Small intestine (tissue), 7 donors: ENCODE data around the gene SPG7. TPM values are rescaled to one million over a fixed set of nuclear protein-coding genes. Genes with fewer than 3 reads are reported as not detected.
A peak's percentile ranks its signal among the peaks of the same experiment; 100 is the strongest.

Experiments
- DNase-seq, 2 donors: peaks; one replicate each; pipeline versions ENCODE4 v3.0.0 to v3.0.0-alpha.2; 2013
- FAIRE-seq: peaks from 2 replicates; lab custom pipeline; 2012; peaks lifted over from hg19 to GRCh38; lab: Jason Lieb, UNC
- H3K27ac ChIP-seq, 3 donors: one replicate each; pipeline ENCODE4 v1.5.1; 2013; ENCODE audit warnings: low read length in 2 of 3, mild to moderate bottlenecking in 2 of 3, control low read depth in 1 of 3, inconsistent platforms in 1 of 3, low read depth in 1 of 3, moderate library complexity in 1 of 3
- H3K27me3 ChIP-seq, 3 donors: one replicate each; pipeline ENCODE4 v1.6.1; 2013; ENCODE audit warnings: low read length in 3 of 3, inconsistent platforms in 1 of 3; ENCODE audit not compliant: control insufficient read depth in 3 of 3, insufficient read depth in 3 of 3
- H3K36me3 ChIP-seq, 3 donors: one replicate each; pipeline ENCODE4 v1.6.1; 2013; ENCODE audit warnings: low read length in 3 of 3, inconsistent platforms in 1 of 3, low read depth in 1 of 3, mild to moderate bottlenecking in 1 of 3, moderate library complexity in 1 of 3; ENCODE audit not compliant: control insufficient read depth in 3 of 3, insufficient read depth in 2 of 3
- H3K4me1 ChIP-seq, 3 donors: one replicate each; pipeline ENCODE4 v1.6.1; 2013; ENCODE audit warnings: low read length in 2 of 3, inconsistent platforms in 1 of 3, low read depth in 1 of 3, mild to moderate bottlenecking in 1 of 3, moderate library complexity in 1 of 3; ENCODE audit not compliant: control insufficient read depth in 3 of 3, insufficient read depth in 2 of 3
- H3K4me3 ChIP-seq, 3 donors: one replicate each; pipeline ENCODE4 v1.5.1; 2013; ENCODE audit warnings: low read length in 3 of 3, control low read depth in 1 of 3, inconsistent platforms in 1 of 3, low read depth in 1 of 3, mild to moderate bottlenecking in 1 of 3, moderate library complexity in 1 of 3
- H3K9me3 ChIP-seq, 2 donors: one replicate each; pipeline ENCODE4 v1.6.1; 2013; ENCODE audit warnings: low read depth in 1 of 2, low read length in 1 of 2; ENCODE audit not compliant: control insufficient read depth in 2 of 2, insufficient read depth in 1 of 2
- WGBS, 3 donors: extraction: QIAGEN DNeasy Blood & Tissue Kit; methylation state at CpG; one replicate each; pipeline ENCODE4 v1.1.7; 2013; 5-methylcytosine and 5-hydroxymethylcytosine counted together
- polyA plus RNA-seq, 4 donors: library from polyadenylated mRNA; stranded (reverse) in 3 of 4; unstranded in 1 of 4; fragments of 200-250 nt in 3 of 4; fragments of 120-200 nt in 1 of 4; gene quantifications; one replicate each; pipeline versions ENCODE4 v1.2.1 to v1.2.3, GENCODE V29; 2013
- donor health status: healthy with polysubstance abuse.
- donor health status: control.
- donor health status: control.
- donor health status: Bipolar disorder and iron deficiency.
- donor health status: healthy.

SPG7 gene
- polyA plus RNA-seq, 4 donors = 89.1 to 245 (median 179) TPM

GRCh38 chr16:89596957-89597649 is 88.9 kb downstream of the SPG7 start:
- Histone ChIP-seq H3K36me3 (no peaks in the 10 kb centered on the region), H3K27me3 (no peaks in the 10 kb centered on the region), H3K4me1 (no peaks in the 10 kb centered on the region), H3K27ac (no peak overlapping the region), H3K9me3 (no peaks in the 10 kb centered on the region), H3K4me3 (no peak overlapping the region)
- 85 to 87% (median 87%) methylated on average over 19 of the region's 19 CpGs for WGBS, 3 donors
- DNase-seq = no peak
- FAIRE-seq = no peak

GRCh38 chr16:89598199-89598598 is 90.0 kb downstream of the SPG7 start:
- no peak for DNase-seq
- Histone ChIP-seq H3K9me3 (no peaks in the 10 kb centered on the region), H3K27me3 (peaks cover 0 to 3% (median 0%) of the 10 kb centered on the region in 3 donors), H3K4me1 (no peaks in the 10 kb centered on the region), H3K27ac (no peak overlapping the region), H3K4me3 (no peak overlapping the region), H3K36me3 (no peaks in the 10 kb centered on the region)
- 56 to 69% (median 59%) methylated on average over 9 to 14 of the region's 14 CpGs for WGBS, 3 donors
- no peak for FAIRE-seq

DNA sequence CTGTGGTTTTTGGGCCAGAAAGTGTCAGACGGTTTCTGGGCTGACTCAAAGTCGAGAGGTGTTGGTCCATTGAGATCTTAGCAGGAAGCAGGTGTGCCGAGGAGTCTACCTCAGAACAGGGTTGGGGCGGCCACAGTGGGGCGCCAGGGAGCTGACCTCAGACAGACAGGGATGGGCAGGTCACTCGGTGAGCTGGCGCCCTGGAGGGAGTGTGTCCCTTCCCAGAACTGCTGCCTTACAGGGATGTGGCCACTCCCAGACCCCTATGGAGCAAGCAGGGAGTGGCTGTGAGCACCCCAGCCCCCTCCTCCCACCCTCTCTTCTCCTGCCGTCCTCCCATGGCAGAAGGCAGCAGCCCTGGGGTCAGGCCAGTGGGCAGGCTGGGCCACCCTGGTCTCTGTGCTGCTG is 91.3 kb downstream of the SPG7 start:
- Histone ChIP-seq H3K27ac (no peak overlapping the region), H3K36me3 (no peaks in the 10 kb centered on the region), H3K4me1 (no peaks in the 10 kb centered on the region), H3K4me3 (no peak overlapping the region), H3K27me3 (peaks cover 0 to 3% (median 0%) of the 10 kb centered on the region in 3 donors), H3K9me3 (no peaks in the 10 kb centered on the region)
- 10 to 29% (median 18%) methylated on average over 6 to 8 of the region's 8 CpGs for WGBS, 3 donors
- peak; percentile 75 to 82 for DNase-seq
- FAIRE-seq = no peak

- FAIRE-seq (no peak), DNase-seq (no peak)
- no peaks in the 10 kb centered on the region for H3K36me3 ChIP-seq
- 87 to 89% (median 87%) methylated on average over 10 of the region's 10 CpGs for WGBS, 3 donors
- H3K9me3 ChIP-seq = no peaks in the 10 kb centered on the region
- H3K4me3 ChIP-seq = no peak overlapping the region
- no peak overlapping the region for H3K27ac ChIP-seq
- H3K27me3 ChIP-seq = peaks cover 0 to 3% (median 0%) of the 10 kb centered on the region in 3 donors
- no peaks in the 10 kb centered on the region for H3K4me1 ChIP-seq
Measured at GRCh38 chr16:89599902-89600301, 91.7 kb downstream of the SPG7 start.

DNA sequence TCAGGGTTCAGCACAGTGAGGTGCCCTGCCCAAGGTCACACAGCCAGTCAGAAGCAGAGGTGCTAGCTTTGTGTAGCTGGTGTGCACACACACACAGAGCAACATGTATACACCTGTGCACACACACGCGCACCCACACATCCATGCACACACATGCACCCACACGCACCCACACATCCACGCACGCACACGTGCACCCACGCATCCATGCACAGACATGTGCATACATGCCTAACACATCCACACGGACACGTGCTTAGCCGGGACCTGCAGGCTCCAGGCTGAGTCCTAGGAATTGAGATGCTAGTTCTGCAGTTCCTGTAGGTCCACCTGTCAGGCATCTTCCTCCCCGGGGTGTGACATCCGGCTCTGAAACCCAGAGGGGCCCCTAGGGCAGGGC is 92.2 kb downstream of the SPG7 start:
- Histone ChIP-seq H3K27ac (no peak overlapping the region), H3K9me3 (no peaks in the 10 kb centered on the region), H3K4me1 (no peaks in the 10 kb centered on the region), H3K4me3 (no peak overlapping the region), H3K36me3 (no peaks in the 10 kb centered on the region), H3K27me3 (peaks cover 0 to 3% (median 0%) of the 10 kb centered on the region in 3 donors)
- DNase-seq (no peak), FAIRE-seq (no peak)
- WGBS, 3 donors = 78 to 87% (median 83%) methylated on average over 12 of the region's 12 CpGs

DNA sequence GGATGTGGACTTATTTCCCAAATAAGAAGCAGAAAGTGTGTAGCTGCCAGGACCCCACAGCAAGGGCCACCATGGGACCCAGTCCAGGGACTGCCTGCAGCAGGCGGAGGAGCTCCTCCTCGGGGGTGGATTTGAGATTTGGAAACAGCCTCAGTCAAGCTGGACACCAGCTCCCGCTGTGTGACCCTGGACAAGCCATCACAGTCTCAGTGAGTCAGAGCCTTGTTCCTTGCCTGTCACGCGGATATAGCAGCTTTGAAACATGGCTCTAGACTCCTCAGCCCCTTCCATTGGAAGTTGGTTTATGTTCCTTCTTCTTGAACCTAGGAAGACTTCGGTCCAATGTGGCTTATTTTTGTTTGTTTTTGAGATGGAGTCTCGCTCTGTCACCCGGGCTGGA is 92.8 kb downstream of the SPG7 start:
- H3K4me1 ChIP-seq = no peaks in the 10 kb centered on the region
- H3K27ac ChIP-seq = no peak overlapping the region
- FAIRE-seq (no peak), DNase-seq (no peak)
- no peak overlapping the region for H3K4me3 ChIP-seq
- peaks cover 0 to 3% (median 0%) of the 10 kb centered on the region in 3 donors for H3K27me3 ChIP-seq
- 76 to 84% (median 76%) methylated on average over 8 of the region's 8 CpGs for WGBS, 3 donors
- H3K9me3 ChIP-seq = no peaks in the 10 kb centered on the region
- H3K36me3 ChIP-seq = no peaks in the 10 kb centered on the region

DNA sequence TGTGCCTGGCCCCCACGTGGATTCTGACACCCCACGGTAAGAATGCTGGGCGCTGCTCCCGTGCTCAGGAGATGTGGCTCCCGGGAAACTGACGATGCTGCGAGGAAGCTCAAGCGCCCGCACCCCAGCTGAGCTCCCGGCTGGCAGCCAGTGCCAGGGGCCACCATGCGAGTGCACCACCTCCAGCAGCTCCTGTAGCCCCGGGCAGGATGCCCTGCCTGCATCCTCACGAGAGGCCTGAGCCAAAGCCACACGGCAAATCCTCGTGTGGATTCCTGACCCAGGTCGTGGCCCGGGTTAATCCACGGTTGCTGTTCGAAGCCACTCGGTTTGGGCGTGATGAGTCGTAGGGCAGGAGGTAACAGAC is 93.7 kb downstream of the SPG7 start:
- no peaks in the 10 kb centered on the region for H3K36me3 ChIP-seq
- peaks cover 0 to 3% (median 0%) of the 10 kb centered on the region in 3 donors for H3K27me3 ChIP-seq
- no peak overlapping the region for H3K4me3 ChIP-seq
- H3K4me1 ChIP-seq = no peaks in the 10 kb centered on the region
- no peaks in the 10 kb centered on the region for H3K9me3 ChIP-seq
- 67 to 83% (median 74%) methylated on average over 22 of the region's 22 CpGs for WGBS, 3 donors
- no peak overlapping the region for H3K27ac ChIP-seq
- no peak for DNase-seq
- FAIRE-seq = no peak

- no peak overlapping the region for H3K4me3 ChIP-seq
- DNase-seq (no peak), FAIRE-seq (no peak)
- no peaks in the 10 kb centered on the region for H3K9me3 ChIP-seq
- no peaks in the 10 kb centered on the region for H3K36me3 ChIP-seq
- H3K27ac ChIP-seq = no peak overlapping the region
- H3K27me3 ChIP-seq = peaks cover 0 to 3% (median 0%) of the 10 kb centered on the region in 3 donors
- 11 to 40% (median 36%) methylated on average over 22 of the region's 22 CpGs for WGBS, 3 donors
- peaks cover 0 to 2% (median 0%) of the 10 kb centered on the region in 3 donors for H3K4me1 ChIP-seq
Measured at GRCh38 chr16:89602273-89602951, 94.2 kb downstream of the SPG7 start.
